Right forelimb (tissue), 1 donor: ENCODE data around the gene HOXA3.

Source experiments
- DNase-seq: peaks from one replicate; pipeline ENCODE4 v3.0.0-alpha.2; 2018

Gene HOXA3

GRCh38 chr7:27082171-27082570 lies 70.2 kb downstream of the HOXA3 start:
- no peak for DNase-seq

GRCh38 chr7:27080844-27081436 lies 71.4 kb downstream of the HOXA3 start:
- no peak for DNase-seq

- no peak for DNase-seq
These were observed 73.0 kb downstream of the HOXA3 start for GRCh38 chr7:27079234-27079975.

- DNase-seq, result no peak
These were observed 73.7 kb downstream of the HOXA3 start for GRCh38 chr7:27078616-27079233.

GRCh38 chr7:27073076-27073475 lies 79.3 kb downstream of the HOXA3 start:
- no peak for DNase-seq

GRCh38 chr7:27071622-27072390 lies 80.6 kb downstream of the HOXA3 start:
- no peak for DNase-seq

- no peak for DNase-seq
These were observed 84.1 kb downstream of the HOXA3 start for GRCh38 chr7:27068259-27068658.

GRCh38 chr7:27066148-27066547 lies 86.2 kb downstream of the HOXA3 start:
- no peak for DNase-seq

GRCh38 chr7:27065709-27066108 lies 86.7 kb downstream of the HOXA3 start:
- DNase-seq, result no peak

GRCh38 chr7:27064661-27065060 lies 87.7 kb downstream of the HOXA3 start:
- no peak for DNase-seq

- DNase-seq, result no peak
These were observed 88.2 kb downstream of the HOXA3 start for GRCh38 chr7:27064159-27064558.

GRCh38 chr7:27062946-27063345 lies 89.4 kb downstream of the HOXA3 start:
- DNase-seq, result no peak
